IPS DF 4.7 (cell line): ENCODE data around the gene SYT2.
"Not testable (repeated sequence)": the region's sequence is repeated elsewhere in the genome, so short reads cannot be mapped to it uniquely, and the experiment has no call there.

Source experiments
- DNase-seq: peaks from one replicate; pipeline ENCODE4 v3.0.0-alpha.2; 2013; ENCODE audit warnings: low spot score; ENCODE audit errors: extremely low read depth

SYT2 gene

GRCh38 chr1:202546796-202547195 is 163.5 kb downstream of the SYT2 start:
- DNase-seq = not testable (repeated sequence)

- DNase-seq = not testable (repeated sequence)
Observed at GRCh38 chr1:202546377-202546776, 163.9 kb downstream of the SYT2 start.

DNA sequence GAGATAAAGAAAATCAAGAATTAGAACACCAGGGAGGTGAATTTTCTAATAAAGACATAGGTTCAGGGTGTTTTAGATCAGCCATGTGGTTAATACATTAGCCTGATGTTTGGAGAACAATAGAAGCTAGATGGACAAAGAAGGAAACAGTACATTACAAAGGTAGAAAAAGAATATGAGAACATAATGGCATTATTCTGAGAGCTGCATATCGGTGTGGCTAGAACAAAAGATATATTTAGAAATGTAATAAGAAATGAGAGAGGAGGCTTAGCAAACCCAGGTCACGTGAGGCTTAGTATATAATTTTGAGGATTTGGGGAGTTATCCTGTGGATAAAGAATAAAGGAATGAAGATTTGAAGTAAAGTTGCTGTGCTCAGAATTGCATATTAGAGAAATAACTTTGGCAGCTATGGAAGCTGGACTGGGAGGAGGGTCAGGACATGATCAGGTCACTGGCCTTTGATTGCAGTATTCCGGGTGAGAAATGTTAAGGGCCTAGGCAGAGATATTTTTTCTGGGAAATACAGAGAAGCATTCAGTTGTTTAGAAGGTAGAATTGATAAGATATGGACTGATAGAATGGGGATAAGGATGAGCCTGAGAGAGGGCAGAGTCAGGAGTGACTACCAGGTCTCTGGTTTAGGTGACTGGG is 164.5 kb downstream of the SYT2 start:
- not testable (repeated sequence) for DNase-seq

GRCh38 chr1:202544766-202545449 is 165.3 kb downstream of the SYT2 start:
- not testable (repeated sequence) for DNase-seq

DNA sequence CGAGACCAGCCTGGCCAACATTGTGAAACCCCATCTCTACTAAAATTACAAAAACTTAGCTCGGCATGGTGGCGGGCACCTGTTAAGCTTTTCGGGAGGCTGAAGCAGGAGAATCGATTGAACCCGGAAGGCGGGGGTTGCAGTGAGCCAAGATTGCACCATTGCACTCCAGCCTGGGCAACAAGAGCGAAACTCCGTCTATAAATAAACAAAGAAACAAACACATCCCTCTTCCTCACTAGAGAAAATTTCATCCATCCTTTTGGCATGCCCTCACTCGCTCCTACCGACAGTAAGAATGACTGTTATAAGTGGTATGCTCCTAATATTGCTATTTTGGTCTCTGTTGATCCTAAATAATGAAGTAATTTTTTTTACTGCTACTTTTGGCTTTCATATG is 166.7 kb downstream of the SYT2 start:
- not testable (repeated sequence) for DNase-seq

DNA sequence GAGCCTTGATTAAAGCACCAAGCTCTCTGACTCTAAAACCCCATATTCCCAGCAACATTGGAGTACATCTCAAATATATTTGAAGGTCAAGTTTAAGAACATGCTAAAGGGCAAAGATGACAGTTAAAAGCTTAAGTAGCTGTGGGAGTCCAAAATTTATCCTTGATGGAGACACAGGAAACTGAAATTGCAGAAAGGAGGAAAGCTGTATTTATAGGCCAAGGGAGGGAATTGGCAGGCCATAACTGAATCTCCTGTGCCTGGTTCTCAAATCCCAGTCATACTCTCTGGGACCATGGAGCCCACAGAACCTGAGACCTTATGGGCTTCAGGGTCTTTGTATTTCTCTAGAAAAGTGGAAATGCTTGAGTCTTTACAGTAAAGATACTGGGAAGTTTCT is 167.8 kb downstream of the SYT2 start:
- not testable (repeated sequence) for DNase-seq

GRCh38 chr1:202540858-202541257 is 169.4 kb downstream of the SYT2 start:
- DNase-seq = not testable (repeated sequence)
